ENCODE data around the gene ESYT3.
"Not testable (repeated sequence)": the region's sequence is repeated elsewhere in the genome, so short reads cannot be mapped to it uniquely, and the experiment has no call there.

Gene ESYT3

DNA sequence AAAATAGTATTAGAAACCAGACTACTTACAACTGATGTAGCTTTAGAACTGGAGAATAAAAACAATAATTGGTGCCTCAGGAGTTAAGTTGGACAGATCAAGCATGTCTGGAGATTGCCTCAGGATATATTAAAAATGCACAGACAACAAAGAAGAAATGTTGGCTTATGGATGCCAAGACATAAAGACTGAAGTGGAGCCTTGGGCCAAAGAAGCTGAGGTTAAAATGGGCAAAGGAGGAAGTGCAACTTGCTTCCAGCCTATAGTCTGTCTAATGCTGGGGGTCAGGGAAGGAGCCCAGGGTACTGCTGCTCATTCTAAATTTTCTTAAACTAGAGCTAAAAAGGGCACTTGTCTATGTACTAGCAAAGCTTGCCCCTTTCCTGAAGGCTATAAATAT is 77.5 kb downstream of the ESYT3 start:
- DNase-seq (ENCODE audit: low spot score), result no peak
- TF ChIP-seq, protein P1, sequence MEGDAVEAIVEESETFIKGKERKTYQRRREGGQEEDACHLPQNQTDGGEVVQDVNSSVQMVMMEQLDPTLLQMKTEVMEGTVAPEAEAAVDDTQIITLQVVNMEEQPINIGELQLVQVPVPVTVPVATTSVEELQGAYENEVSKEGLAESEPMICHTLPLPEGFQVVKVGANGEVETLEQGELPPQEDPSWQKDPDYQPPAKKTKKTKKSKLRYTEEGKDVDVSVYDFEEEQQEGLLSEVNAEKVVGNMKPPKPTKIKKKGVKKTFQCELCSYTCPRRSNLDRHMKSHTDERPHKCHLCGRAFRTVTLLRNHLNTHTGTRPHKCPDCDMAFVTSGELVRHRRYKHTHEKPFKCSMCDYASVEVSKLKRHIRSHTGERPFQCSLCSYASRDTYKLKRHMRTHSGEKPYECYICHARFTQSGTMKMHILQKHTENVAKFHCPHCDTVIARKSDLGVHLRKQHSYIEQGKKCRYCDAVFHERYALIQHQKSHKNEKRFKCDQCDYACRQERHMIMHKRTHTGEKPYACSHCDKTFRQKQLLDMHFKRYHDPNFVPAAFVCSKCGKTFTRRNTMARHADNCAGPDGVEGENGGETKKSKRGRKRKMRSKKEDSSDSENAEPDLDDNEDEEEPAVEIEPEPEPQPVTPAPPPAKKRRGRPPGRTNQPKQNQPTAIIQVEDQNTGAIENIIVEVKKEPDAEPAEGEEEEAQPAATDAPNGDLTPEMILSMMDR (IDR thresholded peaks at IDR 0.05; ENCODE audit: extremely low read depth, missing control alignments), result no peak

- peak; percentile 72 for DNase-seq (ENCODE audit: low spot score)
- TF ChIP-seq, protein P1 (IDR thresholded peaks at IDR 0.05; ENCODE audit: extremely low read depth, missing control alignments), result no peak
Observed at GRCh38 chr3:138513090-138513843, 78.9 kb downstream of the ESYT3 start.

GRCh38 chr3:138521445-138521844 is 87.0 kb downstream of the ESYT3 start:
- not testable (repeated sequence) for DNase-seq (ENCODE audit: low spot score)

Measured in GM20000 (cell line).